Dedifferentiated amniotic fluid mesenchymal stem cell (primary cell): ENCODE measurements around the gene SMYD3.

Experiments
- DNase-seq: peaks from one replicate; pipeline ENCODE4 v3.0.0-alpha.2; 2016; ENCODE audit errors: extremely low spot score

SMYD3 gene

DNA sequence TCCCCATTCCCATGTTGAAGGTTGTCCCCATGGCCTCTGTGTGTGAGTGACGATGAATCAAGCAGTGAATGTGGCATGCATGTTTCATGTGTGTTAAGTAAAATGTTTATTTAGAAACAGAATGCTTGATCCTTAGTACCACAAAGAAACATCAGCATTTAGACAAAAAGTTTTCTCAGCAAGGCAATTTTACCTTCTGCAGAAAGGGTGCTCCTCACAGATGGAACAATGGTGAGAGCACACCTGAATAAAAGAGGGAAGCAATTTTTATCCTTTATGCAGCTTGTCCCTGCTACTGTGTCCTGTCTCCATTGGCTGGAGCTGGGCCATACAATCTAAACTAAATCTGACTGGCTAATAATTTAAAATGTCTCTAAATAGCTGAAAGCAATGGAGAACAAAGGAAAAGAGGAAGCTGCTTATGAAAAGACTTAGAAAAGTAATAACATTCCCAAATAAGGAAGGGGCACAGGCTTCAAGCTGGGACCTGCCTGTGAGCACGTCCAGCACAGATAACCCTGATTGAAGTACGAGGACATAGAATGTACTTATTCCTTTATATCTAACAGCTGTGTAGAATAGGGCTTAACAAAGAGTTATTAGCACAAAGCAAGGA, 8.4 kb upstream of the SMYD3 start:
- no peak for DNase-seq

DNA sequence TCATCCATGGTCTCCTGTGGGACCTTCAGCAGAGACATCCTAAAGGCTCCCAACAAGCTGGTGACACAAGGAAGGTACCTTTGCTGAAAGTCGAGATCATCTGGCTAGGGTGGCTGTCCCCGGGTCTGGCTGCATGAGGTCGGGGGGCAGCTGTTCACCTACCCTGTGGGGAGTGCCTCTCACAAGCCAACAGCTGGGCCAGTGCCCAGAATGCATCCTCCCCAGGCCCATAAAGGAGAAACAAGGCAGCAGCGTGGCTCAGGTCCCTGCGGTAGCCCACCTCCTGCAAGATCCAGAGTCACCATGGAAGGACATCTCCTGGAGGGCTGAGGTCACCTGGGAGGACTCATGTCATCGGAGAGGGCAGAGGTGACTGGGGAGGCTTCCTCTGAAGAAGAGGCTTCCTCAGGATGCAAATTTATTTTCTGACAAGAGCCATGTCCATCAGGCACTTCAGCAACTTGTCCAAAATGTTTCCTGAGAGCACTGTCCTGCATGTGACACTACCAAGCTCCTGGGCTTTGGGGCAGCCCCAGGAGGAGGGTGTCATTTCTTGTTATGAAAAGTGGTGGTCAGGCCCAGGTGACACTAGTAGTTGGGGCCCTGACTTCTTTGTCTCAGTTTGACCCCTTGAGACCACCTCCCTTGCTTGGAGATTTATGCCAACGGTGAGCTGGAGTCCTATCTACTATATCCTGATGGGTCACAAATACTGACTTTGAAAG, 6.7 kb upstream of the SMYD3 start:
- DNase-seq: no peak

DNA sequence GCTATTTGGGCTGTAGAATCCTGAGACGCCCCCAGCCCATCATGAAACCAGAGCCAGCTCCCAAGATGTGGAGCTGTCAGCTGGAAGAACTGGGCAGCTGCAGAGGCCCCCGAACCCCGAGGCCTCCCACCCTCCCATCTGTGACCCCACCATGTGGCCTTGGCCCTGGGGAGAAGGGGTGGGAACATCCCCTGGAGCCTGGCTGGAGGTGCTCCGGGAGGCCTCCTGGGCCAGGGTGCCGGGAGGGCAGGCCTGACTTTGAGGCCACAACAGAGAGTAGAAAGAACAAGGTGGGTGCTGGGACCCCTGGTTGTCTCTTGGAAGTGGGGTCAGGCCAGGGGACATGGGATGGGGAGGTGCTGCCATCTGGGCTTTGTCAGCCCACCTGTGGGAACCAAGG, 6.0 kb upstream of the SMYD3 start:
- DNase-seq: no peak

DNA sequence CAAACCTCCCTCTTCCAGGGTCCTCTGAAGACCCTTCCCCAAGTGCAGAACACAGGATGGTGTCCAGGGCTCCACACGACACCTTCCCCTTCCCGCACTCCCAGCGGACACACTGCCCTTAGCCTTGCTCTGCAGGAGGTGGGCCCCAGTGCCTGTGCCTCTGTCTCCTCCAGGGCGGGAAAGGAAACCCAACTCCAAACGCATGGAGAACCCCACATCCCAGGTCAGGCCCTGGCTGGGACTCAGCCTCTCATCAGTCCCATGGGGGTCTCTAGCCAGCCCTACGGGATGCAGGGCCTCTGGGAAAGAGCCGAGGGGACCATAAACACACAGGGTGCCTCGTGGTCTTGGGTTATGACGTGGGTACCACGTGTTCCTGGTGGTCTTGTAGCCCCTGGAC, 5.6 kb upstream of the SMYD3 start:
- DNase-seq: no peak

DNA sequence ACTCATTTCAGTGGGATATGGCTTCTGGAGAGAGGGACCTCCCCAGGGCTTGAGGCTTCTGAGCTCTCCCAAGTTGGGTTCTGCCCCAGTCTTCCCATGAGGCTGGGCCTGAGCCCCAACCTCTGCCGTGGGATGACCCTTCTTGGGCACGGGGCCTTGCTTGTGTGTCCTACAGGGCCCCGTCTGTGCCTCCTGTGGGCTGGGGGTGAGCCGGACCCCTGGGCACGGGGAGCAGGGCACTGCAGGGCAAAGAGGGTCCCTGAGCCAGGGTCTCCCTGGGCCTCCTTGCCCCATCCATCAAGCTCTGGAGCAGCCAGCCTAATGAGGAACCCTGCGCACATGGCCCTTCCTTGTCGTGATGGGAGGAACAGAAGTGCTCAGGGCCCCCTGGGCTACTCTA, 5.2 kb upstream of the SMYD3 start:
- DNase-seq: no peak

DNA sequence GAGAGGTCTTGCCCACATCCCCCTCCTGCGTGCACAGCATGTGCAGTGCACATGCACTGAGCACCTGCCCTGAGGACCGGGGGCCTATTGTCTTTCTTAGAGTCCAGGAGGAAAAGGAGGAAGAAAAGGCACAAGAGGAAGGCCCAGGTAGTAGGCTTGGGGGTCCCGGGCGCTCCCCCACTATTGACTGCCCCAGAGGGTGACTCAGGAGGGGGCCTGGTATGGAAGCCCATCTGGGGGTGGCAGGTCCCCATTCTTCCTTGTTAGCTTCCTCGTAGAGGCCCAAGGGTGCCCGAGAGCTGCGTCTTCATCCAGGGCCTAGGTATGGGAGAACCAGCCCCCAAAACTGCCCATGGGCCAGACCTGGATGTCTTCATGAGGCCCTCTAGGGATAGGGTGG, 4.1 kb upstream of the SMYD3 start:
- no peak for DNase-seq

DNA sequence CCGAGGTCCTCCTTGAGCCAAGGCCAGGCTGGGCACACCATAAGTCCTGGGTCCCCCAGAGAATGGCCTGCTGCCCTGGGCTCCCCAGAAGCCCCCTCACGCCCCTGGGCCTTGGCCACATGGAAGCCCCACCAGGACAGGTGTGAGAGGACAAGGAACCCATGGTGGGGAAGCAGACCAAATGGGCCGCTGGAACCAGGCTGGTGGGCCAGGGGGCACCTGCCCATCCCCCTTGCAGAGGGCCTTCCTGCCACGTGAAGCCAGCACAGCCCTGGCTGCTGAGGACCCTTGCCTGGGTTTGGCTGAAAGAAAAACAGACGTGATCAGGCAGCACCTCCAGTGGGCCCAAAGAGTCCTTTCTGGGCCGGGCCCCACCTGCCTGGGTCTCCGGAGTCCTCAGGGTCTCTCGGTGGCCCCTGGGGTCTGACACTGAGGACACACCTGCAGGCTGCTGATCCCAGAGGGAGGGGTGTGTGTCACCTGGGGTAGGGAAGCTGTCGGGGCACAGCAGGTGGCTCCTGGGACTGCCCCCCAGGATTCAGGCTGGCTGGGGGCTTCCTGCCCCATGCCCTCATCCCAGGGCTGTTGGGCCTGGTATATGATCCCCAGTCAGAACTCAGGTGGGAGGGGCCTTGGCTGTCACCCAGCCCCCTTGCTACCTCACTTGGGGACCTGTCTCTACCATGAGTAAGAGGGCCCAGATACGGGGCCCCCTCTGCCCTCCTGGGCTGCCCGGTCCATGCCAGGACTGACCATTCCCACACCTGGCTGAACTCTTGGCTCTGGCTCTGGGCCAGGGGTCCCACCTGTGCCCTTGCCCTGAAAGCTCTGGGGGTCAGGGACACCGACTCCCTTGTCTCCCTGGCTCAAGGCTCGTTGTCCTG, 3.3 kb upstream of the SMYD3 start:
- DNase-seq: no peak

DNA sequence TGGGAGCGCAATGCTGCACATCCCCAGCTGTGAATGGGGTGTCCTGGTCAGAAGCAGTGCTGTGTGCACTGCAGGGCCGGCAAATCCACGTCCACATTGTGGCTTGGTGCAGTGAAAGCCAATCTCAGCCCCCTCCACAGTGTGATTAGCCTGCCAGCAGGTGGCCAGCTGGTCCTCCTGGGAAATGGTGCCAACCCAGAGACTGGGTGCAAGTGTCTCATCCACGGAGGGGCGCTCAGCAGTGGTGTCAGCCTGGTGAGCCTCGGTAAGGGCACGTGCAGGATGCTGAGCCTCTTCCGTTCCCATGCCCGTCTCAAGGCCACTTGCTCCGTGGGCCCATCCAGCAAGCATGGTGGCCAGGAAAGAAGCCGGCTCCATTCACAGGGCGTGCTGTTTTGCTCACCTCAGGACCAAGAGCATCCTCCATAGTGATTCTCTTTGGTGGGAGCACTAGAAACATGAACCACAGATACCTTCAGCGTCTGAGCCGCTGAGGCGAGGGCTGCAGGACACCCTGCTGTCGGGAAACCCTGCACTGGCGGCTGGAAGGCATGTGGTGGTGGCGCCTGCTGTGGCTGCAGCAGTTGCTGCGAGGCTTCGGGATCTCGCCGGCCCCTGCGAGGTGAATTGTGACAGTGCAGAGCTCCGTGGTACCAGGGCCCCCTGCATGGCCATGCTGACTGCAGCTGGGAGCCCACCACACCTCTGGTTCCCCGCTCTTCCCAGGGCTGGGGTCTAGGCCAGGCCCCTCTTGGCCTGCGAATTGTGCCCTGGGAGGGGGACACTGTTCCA, 2.0 kb upstream of the SMYD3 start:
- no peak for DNase-seq

DNA sequence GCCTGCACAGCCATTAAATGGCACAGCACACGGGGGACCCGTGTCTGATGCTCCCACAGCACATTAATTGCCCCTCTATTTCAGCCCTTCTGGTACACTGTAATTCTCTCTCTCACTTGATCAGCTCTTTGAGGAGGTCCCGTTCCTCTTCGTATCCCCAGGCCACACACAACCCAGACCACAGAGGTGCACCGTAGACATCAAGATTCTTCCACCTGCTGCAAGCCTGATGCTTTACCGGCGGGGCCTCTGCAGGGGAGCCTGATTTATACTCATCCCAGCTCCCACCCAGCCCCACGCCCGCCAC, 759 bp downstream of the SMYD3 start:
- DNase-seq: no peak

DNA sequence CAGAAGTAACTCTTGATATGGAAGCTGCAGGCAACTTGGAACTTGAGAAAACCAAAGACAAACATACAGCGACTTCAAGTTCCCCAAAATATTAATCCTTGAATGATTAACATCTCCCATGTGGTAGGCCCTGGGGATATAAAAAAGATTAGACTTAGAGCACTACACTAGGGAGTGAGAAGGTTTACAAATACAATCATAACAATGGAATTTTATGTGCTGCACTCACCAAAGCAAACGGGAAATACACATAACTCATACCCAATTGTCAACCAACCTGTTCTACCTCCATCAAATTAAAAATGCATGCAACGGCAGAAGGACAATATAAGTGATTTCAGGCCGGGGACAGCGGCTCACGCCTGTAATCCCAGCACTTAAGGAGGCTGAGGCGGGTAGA, 3.7 kb downstream of the SMYD3 start:
- DNase-seq: peak; percentile 19

DNA sequence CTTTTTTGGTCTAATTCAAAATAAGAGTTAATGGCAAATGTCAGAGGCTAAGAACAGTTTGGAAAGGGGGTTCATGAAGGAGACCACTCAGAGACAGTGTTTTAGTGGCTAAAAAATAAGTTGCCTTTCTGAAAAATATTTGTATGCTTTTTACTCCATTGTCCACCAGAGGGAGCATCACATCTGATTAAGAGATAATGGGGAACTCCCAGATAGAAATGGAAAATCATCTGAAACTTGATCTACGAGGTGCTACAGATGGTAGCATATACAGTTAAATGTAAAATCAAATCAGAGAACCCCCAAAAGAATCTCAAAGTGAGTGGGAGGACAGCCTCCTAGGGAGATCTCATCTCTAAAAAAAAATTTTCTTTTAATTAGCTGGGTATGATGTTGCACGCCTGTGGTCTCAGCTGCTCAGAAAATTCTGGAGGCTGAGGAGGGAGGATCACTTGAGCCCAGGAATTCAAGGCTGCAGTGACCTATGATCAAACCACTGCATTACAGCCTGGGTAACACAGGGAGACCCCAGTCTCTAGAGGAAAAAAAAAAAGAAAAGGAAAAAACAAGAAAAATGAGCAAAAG, 9.7 kb downstream of the SMYD3 start:
- peak; percentile 81 for DNase-seq

DNA sequence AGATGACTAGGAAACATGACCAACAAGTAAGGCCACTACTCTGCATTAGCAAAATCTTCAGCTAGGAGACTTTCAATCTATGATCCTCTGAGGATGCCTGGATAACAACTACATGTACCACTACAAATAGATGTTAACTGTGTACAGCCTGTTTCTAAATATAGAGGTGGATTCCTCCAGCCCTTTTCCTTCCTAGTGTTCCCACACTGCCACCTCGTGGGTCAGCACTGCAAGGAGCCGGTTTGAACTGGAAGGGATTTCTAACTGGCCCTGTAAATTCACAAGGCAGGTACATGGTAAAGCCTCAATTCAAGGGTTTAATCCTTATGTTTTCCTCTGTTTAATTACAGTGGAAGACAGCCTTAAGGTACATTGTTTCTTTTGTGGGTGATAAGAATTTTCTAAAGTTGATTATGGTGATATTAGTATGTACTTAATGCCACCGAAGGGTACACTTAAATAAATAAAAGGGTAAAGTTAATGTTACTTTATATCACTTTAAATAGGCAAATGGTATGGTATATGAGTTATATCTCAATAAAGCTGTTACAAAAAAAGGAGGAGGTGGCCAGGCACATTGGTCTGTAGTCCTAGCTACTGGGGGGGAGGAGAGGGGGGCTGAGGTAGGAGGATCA, 14.4 kb downstream of the SMYD3 start:
- peak; percentile 88 for DNase-seq

DNA sequence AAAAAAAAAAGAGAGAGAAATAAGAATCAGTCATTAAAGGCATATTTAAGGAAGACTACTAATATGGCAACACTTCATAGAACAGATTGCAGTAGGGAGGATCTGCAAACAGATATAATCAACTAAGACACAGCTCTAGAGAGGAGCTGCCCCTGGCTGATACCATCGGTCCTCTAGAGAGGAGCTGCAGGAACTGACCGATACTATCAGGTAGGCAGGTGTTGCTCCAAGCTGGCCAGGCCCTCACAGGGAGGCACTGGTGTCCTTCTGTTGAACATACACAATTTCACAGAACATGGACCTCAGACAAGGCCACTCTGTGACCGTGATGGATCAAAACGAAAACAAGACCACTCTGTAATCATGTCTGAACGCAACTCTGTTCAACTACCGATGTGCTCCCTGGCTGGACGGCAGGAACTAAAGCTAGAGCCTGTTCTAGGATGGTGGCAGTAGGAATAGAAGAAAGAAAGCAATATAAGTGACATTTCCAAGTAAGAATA, 15.5 kb downstream of the SMYD3 start:
- no peak for DNase-seq

DNA sequence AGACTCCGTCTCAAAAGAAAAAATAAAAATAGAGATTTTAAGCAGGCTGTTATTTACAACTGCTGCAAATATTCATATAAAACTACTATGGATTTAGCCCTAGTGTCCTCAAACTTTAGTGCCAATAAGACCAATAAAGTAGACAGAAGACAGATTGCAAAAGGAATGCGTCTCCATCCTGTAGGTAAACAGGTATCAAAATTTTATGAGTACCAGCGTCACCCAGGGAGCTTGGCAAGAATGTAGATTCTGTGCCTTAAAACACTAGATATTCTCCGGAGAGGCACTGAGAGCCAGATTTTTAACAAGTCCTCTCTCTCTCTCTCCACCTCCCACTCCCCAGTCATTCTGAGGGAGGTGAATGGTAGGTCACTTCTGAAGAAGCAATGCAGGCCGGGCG, 18.4 kb downstream of the SMYD3 start:
- DNase-seq: no peak

DNA sequence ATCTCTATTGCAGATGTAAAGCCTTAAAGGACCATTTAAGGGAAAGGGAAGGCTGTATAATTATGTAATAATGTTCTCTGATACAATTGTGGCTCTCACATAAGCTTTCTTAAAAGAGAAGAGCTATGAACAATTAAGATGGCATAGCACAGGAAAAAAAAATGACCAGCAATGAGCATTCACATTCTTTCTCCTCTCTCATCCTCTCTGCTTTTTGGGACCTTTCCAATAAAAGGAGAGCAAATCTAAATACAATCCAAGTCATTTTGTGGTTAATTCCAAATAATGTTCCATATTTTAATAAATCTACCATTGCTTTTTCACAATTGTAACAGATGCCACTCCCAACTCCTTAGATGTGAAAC, 23.5 kb downstream of the SMYD3 start:
- DNase-seq: no peak

DNA sequence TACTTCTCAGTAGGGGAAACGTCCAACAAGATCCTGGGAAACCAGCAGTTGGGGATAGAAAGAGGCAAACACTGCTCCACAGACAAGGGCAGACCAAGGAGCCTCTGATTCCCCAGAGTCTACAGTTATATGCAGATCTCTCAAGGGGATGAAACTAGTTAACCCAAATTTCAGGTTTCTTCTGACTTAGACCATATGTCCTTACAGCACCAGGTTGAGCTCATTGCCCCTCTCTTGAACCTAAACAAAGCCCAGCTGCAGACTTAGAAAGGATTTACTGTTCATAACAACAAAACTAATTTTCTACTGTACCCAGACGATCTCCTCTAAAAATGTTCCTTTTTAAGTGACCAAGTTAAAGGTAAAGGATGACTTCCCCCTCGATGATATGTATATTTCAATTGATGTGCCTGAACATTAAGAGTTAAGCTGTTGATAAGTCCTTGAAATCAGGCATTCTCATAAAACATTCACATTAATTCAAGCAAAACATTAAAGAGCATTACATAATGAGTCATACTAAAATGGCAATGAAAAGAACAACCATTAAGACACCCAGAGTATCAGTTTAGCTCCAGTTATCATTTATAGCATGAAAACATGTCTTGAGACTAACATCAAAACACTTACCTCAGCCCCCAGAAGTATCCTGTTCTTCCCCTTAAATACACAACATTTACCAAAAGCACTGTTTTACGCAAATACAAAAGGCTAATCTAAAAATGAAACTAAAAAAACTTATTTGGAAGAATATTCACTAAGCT, 24.1 kb downstream of the SMYD3 start:
- peak; percentile 33 for DNase-seq

DNA sequence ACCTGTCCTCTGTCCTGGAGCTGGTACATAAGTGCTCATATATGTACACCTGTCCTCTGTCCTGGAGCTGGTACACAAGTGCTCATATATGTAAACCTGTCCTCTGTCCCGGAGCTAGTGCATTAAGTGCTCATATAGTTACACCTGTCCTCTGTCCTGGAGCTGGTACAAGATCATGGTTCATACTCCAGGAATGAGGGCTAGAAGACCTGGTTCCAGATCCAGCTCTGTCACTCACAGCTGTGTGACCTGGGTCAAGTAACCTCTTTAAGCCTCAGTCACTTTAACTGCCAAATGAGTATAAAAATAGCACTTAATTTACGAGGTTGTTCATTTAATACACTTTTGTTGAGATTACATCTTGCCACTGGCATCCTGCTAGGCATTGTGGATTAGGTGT, 28.0 kb downstream of the SMYD3 start:
- DNase-seq: no peak

DNA sequence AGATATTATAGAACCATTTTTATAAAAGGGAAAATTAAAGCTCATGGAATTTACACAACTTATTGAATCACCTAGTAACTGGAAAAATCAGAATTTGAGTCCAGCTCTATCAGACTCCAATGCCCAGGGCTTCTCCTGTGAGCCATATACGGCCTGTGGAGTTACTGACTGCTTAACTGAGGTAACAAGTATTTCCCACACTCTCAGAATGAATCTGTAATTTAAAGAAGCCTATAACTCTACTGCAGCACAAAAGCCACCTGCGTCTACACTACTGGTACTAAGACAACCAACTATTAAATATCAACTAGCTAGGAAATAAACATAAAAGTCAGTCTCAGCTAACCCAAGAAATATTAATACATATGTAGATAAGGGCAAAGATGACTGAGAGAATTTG, 29.4 kb downstream of the SMYD3 start:
- DNase-seq: no peak

DNA sequence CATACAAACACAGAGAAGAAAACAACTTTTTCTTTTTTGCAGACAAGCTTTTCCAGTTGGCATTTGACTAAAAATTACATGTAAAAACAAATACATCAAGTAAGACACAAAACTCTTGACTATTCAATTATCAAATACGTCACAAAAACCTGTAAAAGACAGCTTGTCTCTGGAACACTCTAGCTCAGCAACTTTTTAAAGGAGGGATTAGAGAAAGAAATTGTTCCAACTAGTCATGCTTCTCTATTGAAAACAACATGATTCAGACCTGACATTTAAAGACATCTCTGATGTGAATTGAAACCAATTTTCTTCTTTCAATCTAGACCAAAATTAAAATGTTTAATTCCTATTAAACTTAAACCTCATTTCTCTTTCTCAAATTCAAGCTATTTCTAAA, 30.3 kb downstream of the SMYD3 start:
- no peak for DNase-seq

DNA sequence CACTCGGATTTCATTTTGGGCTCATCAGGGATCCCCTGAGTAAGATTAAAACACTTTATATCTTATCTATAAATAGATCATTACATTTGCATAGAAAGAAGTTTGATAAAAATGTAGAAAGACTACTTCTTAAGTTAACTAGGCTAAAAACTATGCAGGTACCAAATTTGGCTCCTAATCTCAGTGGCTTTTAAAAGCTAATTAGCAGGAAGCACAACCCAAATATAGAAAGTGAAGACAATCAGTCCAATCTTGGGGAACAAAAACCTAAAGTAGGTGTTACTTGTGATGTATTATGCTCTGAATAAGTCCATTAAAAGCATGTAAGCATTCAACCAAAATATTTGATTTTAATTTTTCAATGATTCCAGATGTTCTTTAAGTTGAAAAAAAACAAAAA, 35.4 kb downstream of the SMYD3 start:
- no peak for DNase-seq

DNA sequence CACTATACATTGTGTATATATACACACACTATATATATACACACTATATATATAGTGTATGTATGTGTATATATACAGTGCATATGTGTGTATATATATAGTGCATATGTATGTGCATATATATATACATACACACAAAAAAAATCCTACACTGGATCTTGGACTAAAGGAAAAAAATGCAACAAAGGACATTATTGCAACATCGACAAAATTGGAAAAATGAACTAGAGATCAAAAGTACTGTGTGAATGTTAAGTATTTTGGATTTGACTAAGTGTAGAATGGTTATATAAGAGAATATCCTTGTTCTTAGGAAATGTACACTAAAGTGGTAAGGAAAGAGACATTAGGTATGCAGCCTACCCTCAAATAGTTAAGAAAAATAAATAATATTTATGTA, 36.5 kb downstream of the SMYD3 start:
- DNase-seq: no peak
